HuH-7 (cell line): Measurements from ENCODE around the gene CCNB2.

Experiments used
- DNase-seq: peaks from one replicate; pipeline ENCODE4 v3.0.0; 2011; ENCODE audit warnings: low spot score

CCNB2 gene

DNA sequence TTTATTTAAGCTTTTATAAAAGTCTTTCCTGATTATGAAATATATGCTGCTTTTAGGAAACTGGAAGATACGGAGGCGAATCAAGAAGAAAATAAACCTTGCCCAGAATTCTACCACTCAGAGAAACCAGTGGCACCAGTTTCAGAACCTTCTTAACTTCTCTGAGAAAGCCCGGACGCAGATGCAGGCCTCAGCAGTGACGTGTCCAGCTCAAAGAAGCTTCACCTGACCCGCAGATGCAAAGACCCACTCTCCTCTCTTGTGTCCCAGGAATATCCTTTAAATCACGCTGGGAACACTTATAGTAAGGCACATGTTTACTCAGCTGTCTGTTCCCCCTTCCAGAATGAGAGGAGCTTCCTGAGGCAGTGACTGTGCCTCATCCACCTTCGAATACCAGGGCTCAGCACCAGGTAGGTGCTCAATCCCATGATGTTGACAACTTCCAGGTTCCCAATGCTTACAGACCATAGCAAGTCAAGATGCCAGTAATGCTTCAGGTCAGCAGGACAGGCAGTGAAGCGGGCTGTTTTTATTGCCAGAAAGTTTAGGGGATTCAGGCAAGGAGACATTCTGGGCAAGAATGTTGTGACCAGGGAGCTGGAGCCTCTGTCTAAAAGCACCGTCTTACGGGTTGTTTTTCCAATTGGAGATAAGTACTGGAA lies 61.8 kb downstream of the CCNB2 start:
- no peak for DNase-seq

DNA sequence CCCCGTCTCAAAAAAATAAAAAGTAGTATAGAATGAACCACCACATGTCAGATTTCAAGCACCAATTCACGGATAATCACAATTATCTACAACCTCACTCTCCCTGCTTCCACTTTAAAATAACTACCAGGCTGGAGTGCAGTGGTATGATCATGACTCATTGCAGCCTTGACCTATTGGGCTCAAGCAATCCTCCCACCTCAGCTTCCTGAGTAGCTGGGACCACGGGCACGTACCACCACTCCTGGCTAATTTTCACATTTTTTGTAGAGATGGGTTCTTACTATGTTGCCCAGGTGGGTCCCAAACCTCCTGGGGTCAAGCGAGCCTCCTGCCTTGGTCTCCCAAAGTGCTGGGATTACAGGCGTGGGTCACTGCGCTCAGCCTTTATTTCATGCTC lies 63.6 kb downstream of the CCNB2 start:
- DNase-seq, result no peak

DNA sequence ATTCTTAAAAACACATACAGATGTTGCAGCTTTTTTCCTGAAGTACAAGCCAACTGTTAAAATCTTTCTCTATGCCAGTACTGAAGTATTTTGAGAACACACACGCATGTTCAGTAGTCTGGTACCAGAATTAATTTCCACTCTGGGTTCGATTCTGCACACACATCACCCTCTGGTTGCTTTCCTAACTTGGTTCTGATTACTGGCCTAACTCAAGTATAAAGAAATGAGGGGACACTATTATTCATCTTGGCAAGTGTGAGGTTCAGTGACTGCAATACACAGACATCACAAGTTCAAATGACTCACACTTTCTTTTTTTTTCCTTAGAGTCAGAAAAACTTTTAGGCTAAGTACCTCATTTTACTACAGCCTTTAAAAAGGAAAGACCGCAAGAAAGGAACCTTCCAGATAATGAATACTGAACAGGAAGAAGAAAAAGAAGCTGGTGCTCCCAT lies 64.3 kb downstream of the CCNB2 start:
- no peak for DNase-seq

DNA sequence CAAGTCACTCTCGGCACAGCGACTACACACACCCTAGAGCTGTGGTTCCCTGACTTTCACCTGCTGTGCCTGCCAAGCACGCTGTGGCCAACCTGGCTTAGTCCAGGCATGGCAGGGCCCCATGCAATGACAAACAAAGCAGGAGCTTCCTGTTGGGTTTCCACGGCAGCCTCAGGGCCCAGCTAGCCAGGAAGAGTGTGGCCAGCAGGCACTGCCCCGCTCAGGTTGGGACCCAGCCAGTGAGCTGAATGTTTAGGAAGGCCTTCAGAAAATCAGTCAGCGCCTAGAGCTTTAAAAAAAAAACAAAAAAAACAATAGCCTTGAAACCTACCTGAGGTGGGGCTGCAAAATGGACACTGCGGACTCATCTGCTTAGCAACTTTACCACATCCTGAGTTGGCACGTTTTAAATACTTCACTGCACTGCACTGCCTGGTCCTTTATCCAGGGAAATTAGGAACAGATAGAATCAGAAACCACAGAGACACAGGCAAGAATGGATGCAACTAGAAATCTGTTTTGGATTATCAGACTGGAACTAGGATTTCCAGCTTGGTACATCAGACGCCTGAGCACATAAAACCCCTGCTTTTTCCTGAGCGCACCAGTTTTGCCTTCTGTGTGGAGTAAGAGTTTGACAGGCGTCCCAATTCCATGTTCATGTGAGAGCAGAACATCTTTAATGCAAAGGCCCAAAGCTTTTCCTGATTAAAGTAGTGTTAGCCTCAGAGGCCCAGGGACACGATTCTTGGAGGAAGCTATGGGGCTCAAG lies 65.5 kb downstream of the CCNB2 start:
- DNase-seq, result no peak

DNA sequence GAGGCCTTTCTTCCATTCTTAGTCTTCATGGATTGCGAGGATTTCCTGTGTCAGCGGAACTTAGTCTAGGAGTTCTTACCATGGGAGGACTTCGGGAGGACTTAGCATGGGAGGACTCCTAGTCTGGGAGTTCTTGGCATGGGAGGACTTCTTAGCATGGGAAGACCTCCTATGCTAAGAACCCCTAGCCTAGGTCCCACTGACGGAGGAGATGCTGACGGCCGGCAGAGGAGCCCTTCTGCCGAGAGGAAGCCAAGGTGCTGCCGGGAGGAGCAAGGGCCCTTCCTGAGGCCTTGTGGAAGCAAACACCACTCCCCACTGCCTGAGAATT lies 66.1 kb downstream of the CCNB2 start:
- DNase-seq, result no peak

DNA sequence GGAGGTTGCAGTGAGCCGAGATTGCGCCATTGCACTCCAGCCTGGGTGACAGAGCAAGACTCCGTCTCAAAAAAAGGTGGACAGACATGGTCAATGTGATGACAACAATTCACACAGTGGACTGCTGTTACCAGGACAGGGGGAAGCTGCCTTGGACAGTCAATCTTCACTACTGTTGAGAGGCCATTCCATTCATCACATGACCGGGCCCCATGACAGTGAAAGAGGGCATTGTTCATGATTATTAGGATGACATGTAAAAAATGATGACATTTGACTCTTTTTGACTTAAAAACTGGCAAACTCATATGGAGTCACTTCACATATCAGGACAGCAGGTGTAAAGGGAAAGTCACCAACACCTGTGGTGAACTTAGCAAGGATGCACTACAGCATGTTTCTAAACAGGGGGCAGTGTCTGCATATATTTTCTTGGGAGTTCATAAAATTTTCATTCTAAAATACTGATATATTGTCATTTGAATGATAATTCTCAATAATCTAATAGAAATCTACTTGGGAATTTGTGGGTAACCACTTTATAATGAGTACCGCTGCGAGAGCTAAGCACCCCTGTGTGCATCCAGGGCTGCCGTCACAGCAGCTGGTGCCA lies 67.4 kb downstream of the CCNB2 start:
- no peak for DNase-seq

DNA sequence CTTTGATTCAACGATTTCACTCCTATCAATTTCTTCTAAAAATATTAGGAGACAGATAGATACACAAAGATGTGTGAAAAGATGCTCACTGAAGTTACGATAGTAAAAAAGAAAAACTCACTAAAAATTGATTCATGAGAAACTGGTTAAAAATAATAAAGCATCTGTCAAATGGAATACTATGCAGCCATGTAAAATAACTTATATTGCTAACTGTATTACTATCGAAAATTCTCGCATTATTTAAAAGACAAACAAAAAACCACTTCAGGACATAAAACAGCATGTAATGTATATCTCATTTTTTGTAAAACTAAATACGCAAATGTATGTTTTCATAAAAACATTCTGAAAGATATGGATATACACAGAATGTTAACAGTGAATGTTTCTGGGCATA lies 68.2 kb downstream of the CCNB2 start:
- no peak for DNase-seq

DNA sequence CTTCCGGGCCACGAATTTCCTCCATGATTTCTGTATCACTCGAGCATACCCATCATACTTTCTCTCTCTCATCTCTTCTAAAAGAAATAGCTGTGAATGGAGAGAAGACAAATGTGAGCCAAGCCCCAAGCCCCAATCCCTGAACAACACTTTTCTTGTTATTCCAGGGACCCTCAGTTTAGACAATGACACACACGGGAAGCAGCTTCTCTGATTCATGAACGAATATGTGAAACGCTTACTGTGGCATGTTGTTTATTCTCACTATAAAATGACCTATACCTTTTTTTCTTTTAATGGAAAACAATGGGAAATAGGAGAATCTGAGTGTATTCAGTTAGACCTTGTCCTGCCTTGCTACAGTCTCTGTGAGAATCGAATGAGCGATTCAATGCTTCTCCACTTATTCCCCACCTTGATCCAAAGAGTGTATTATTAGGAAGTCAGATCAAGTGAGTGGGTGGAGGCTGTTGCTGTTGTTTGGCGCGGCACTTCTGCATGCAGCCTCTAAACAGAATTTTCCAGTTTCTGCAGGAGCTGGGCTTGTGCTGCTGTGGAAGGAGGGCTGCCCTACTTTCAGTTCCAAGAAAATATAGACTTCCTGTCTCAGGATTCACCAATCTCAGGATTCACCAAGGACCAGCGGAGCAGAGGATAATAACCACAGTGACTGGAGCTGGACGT lies 69.3 kb downstream of the CCNB2 start:
- DNase-seq, result no peak
